Type B pancreatic cell (in vitro differentiated cells): ENCODE measurements around the gene SLIT2. TPM values are rescaled to one million over a fixed set of nuclear protein-coding genes. Genes with fewer than 3 reads are reported as not detected.

Experiments used
- DNase-seq: peaks from one replicate; pipeline ENCODE4 v3.0.0; 2021; ENCODE audit warnings: mixed read lengths; ENCODE audit not compliant: unreplicated experiment; ENCODE audit errors: extremely low spot score
- H3K27ac Mint-ChIP-seq: 2 replicates; pipeline ENCODE4 v1.8.0; 2021; ENCODE audit warnings: mild to moderate bottlenecking, mixed read lengths
- H3K27me3 Mint-ChIP-seq: 2 replicates; pipeline ENCODE4 v1.8.0; 2021; ENCODE audit warnings: mixed read lengths
- H3K36me3 Mint-ChIP-seq: 2 replicates; pipeline ENCODE4 v1.8.0; 2021; ENCODE audit warnings: mixed read lengths
- H3K4me1 Mint-ChIP-seq: one replicate; pipeline ENCODE4 v1.8.0; 2021; ENCODE audit warnings: mixed read lengths; ENCODE audit not compliant: unreplicated experiment
- H3K4me3 Mint-ChIP-seq: 2 replicates; pipeline ENCODE4 v1.8.0; 2021; ENCODE audit warnings: mild to moderate bottlenecking, mixed read lengths
- H3K9me3 Mint-ChIP-seq: 2 replicates; pipeline ENCODE4 v1.8.0; 2021; ENCODE audit warnings: mixed read lengths
- total RNA-seq: library from RNA; stranded (reverse); gene quantifications from 2 replicates; pipeline ENCODE4 v1.2.1, GENCODE V29; 2021; ENCODE audit warnings: low replicate concordance
- TF ChIP-seq, protein P1 (sequence below): fragments of 200-600 bp; sonication (generic); conservative IDR thresholded peaks from 2 replicates; pipeline ENCODE4 v1.5.0; 2021; ENCODE audit warnings: antibody characterized with exemption, mild to moderate bottlenecking

Gene SLIT2
- total RNA-seq, 1 donor from 2014 or later: 105 TPM

DNA sequence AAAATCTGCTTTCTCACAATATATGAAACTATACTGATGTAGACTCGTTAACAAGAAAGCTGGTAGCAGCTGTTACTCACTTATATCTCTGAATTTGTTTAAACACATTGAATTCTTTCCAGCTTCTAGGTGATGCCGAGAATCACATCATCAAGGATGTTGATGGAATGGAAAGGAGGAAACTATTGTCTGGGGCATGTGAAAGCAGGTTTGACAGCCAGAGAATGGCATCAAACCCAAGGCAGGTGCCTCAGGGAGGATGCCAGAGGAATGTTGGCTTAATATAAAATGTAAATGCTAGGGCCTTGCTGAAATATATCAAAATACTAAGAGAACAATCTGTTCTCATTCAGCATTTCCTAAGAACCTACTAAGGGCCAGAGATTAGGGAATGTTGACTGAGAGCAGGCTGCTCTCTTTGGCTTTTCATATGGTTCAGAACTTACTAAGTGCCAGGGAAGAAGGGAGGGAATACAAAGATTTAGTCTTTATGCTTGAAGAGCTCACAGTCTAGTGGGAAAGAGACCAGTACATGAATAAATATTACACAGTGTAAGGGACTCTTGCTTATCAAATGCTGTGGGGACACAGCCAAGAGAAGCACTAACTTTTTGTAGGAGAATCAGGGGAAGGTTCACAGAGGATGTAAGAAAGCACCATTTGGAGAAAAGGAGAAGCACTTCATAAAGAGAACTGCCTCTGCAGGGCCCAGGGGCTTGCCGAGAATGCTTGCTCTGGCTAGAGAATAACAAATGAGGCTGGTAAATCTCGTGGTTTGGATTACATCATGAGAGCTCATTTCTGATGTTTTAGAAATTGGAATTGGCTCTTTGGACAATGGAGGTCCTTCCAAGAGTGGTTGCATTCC, 14.7 kb downstream of the SLIT2 start:
- TF ChIP-seq, protein P1, sequence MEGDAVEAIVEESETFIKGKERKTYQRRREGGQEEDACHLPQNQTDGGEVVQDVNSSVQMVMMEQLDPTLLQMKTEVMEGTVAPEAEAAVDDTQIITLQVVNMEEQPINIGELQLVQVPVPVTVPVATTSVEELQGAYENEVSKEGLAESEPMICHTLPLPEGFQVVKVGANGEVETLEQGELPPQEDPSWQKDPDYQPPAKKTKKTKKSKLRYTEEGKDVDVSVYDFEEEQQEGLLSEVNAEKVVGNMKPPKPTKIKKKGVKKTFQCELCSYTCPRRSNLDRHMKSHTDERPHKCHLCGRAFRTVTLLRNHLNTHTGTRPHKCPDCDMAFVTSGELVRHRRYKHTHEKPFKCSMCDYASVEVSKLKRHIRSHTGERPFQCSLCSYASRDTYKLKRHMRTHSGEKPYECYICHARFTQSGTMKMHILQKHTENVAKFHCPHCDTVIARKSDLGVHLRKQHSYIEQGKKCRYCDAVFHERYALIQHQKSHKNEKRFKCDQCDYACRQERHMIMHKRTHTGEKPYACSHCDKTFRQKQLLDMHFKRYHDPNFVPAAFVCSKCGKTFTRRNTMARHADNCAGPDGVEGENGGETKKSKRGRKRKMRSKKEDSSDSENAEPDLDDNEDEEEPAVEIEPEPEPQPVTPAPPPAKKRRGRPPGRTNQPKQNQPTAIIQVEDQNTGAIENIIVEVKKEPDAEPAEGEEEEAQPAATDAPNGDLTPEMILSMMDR: no peak
- Mint-ChIP-seq H3K4me3 (no peak overlapping the region), H3K27ac (no peak overlapping the region), H3K4me1 (peaks cover 44% of the 10 kb centered on the region), H3K27me3 (peaks cover 12% of the 10 kb centered on the region), H3K36me3 (peaks cover 22% of the 10 kb centered on the region), H3K9me3 (no peaks in the 10 kb centered on the region)
- no peak for DNase-seq

DNA sequence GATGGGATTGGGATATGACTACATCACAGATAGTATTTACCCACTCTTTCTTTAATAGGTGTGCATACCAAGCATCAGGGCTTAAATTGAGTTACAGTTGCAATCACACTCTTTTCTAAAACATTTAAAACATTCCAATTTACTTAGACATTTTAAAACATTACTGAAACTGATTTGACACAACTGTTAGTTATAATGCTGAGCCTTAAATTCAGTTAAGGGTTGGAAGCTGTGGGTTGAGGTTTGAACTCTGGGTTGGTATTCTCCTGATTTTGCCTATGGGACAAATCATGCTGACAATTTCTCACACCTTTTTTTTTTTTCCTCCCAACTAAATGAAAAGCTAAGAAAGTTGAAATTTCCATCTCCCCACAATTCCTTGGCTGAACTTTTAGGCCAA, 16.3 kb downstream of the SLIT2 start:
- Mint-ChIP-seq H3K4me1 (peaks cover 50% of the 10 kb centered on the region), H3K9me3 (no peaks in the 10 kb centered on the region), H3K4me3 (no peak overlapping the region), H3K27ac (no peak overlapping the region), H3K27me3 (peaks cover 8% of the 10 kb centered on the region), H3K36me3 (peaks cover 17% of the 10 kb centered on the region)
- TF ChIP-seq, protein P1: no peak
- no peak for DNase-seq

DNA sequence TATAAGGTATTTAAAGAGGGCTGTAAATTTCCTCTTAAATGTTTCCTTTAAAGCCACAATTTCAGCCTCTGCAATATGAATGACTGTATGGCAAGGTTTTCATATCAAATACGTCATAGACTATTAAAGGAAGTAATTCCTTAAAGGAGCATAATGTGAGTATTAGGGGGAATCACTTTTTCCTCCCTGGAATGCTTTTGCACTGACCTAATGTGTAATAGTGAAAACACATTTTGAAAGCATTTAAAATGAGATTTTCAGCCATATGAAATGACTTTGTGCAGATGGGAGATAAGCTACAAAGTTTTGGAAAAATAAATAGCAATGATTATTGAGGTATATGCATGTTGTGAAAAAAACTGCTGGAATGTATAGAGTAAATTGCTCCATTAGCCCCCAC, 17.6 kb downstream of the SLIT2 start:
- peaks cover 5% of the 10 kb centered on the region for H3K9me3 Mint-ChIP-seq
- peaks cover 8% of the 10 kb centered on the region for H3K27me3 Mint-ChIP-seq
- H3K4me1 Mint-ChIP-seq: peaks cover 56% of the 10 kb centered on the region
- no peak for DNase-seq
- no peak overlapping the region for H3K27ac Mint-ChIP-seq
- TF ChIP-seq, protein P1: no peak
- H3K36me3 Mint-ChIP-seq: peaks cover 19% of the 10 kb centered on the region
- H3K4me3 Mint-ChIP-seq: no peak overlapping the region

DNA sequence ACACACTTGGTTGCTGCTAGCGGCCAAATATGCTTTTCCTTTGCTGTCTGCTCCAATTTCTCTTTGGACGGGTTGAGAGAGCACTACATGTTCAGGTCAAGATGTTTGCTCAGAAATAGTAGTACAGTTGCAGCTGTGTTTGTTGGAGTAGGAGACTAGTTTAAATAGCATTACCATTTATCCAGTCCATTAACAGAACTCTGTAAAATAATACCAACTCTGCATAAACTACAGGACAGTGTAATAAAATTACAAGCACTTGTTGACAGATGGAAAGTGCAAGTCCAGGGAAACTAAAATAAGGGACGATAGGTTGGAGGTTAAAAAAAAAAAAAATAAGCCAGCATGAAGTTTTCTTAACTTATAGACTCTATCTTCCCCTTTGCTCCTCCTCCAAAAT, 20.2 kb downstream of the SLIT2 start:
- TF ChIP-seq, protein P1: no peak
- Mint-ChIP-seq H3K36me3 (peaks cover 14% of the 10 kb centered on the region), H3K4me3 (no peak overlapping the region), H3K4me1 (peaks cover 53% of the 10 kb centered on the region), H3K27me3 (peaks cover 2% of the 10 kb centered on the region), H3K27ac (no peak overlapping the region), H3K9me3 (peaks cover 5% of the 10 kb centered on the region)
- DNase-seq: no peak

DNA sequence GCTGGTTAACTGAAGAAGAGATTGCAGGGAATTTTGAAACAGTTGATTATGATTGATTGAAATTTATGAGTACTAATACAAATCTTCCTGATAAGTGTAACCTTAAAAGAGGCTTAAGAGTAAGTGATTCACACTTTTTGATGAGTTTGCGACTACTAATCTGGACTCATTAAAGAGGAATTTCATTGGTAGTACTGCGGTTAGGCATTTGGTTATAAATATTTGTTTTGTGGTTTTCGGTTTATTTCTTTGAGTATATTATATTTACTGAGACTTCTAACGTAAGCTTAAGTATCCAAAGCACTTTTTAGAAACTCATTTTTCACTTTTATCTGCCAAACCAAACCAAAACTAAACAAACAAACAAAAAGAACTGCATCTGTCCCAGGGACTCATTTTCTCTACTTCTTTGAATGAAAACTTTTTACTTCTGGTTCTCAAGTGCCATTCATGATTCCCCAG, 20.7 kb downstream of the SLIT2 start:
- Mint-ChIP-seq H3K4me1 (peaks cover 55% of the 10 kb centered on the region), H3K27me3 (peaks cover 2% of the 10 kb centered on the region), H3K9me3 (peaks cover 5% of the 10 kb centered on the region), H3K27ac (no peak overlapping the region), H3K36me3 (peaks cover 14% of the 10 kb centered on the region), H3K4me3 (no peak overlapping the region)
- TF ChIP-seq, protein P1: no peak
- DNase-seq: no peak
